K562 (cell line): ENCODE measurements around the gene HSPA1B. TPM values are rescaled to one million over a fixed set of nuclear protein-coding genes. Genes with fewer than 3 reads are reported as not detected.

Experiments
- ATF1 ChIP-seq, 2 experiments: fragments of 450-650 bp in 1 of 2; IDR thresholded peaks; 2 replicates each; pipeline ENCODE4 v1.6.1; 2016; ENCODE audit warnings: missing compliant biosample characterization in 1 of 2, missing genetic modification characterization in 1 of 2
- CBFB ChIP-seq: sonication (generic); formaldehyde crosslinking; IDR thresholded peaks from 2 replicates; pipeline ENCODE4 v1.4.0; 2020; ENCODE audit warnings: mild to moderate bottlenecking, missing genetic modification reagents
- CCNT2 ChIP-seq: IDR thresholded peaks from 2 replicates; pipeline ENCODE4 v1.6.1; 2011; ENCODE audit warnings: borderline replicate concordance, low read depth, mild to moderate bottlenecking, moderate library complexity, mixed read lengths, low read length; ENCODE audit not compliant: insufficient read length; ENCODE audit errors: extremely low read depth
- DPF2 ChIP-seq: fragments of 450-650 bp; IDR thresholded peaks from 2 replicates; pipeline ENCODE4 v1.6.1; 2016
- FOXK1 ChIP-seq: sonication (generic); formaldehyde crosslinking; IDR thresholded peaks from 2 replicates; pipeline ENCODE4 v1.8.0; 2022; ENCODE audit warnings: missing genetic modification reagents, mild to moderate bottlenecking, borderline replicate concordance
- FOXK2 ChIP-seq, 2 experiments: fragments of 450-650 bp; IDR thresholded peaks in 1 of 2; conservative IDR thresholded peaks in 1 of 2; 2 replicates each; pipeline ENCODE4 v1.6.1; 2016; ENCODE audit warnings: low read depth in 2 of 2, mild to moderate bottlenecking in 1 of 2
- LEF1 ChIP-seq: fragments of 450-650 bp; IDR thresholded peaks from 2 replicates; pipeline ENCODE4 v1.6.1; 2016; ENCODE audit warnings: mild to moderate bottlenecking
- MCM2 ChIP-seq: fragments of 450-650 bp; IDR thresholded peaks from 2 replicates; pipeline ENCODE4 v1.6.1; 2017; ENCODE audit warnings: low read depth, mild to moderate bottlenecking
- MEF2A ChIP-seq: IDR thresholded peaks from 2 replicates; pipeline ENCODE4 v1.6.1; 2011; ENCODE audit warnings: low read depth, mild to moderate bottlenecking, low read length, moderate library complexity; ENCODE audit not compliant: control insufficient read depth
- RAD21 ChIP-seq, 2 experiments: fragments of 250-450 bp in 1 of 2; fragments of 450-650 bp in 1 of 2; sonication (Bioruptor Pico) in 1 of 2; formaldehyde crosslinking in 1 of 2; IDR thresholded peaks in 1 of 2; conservative IDR thresholded peaks in 1 of 2; 2 replicates each; pipeline versions ENCODE4 v1.4.0 to v1.8.0; 2020 to 2022; ENCODE audit warnings: mild to moderate bottlenecking in 2 of 2, moderate library complexity in 1 of 2
- RNF2 ChIP-seq: sonication (generic); IDR thresholded peaks from 2 replicates; pipeline ENCODE4 v1.6.1; 2016
- SRSF3 ChIP-seq: fragments of 200-400 bp; formaldehyde crosslinking; IDR thresholded peaks from 2 replicates; pipeline ENCODE4 v1.6.1; 2016; ENCODE audit warnings: mild to moderate bottlenecking, low read length, moderate library complexity; ENCODE audit not compliant: insufficient read depth
- ZBTB17 ChIP-seq: fragments of 450-650 bp; formaldehyde crosslinking; IDR thresholded peaks from 2 replicates; pipeline ENCODE4 v1.4.0; 2020; ENCODE audit warnings: mild to moderate bottlenecking
- ZNF436 ChIP-seq: fragments of 250-450, 450-650 bp; sonication (Bioruptor Pico); formaldehyde crosslinking; IDR thresholded peaks from 2 replicates; pipeline ENCODE4 v1.7.0; 2020; ENCODE audit warnings: mild to moderate bottlenecking
- ZNF57 ChIP-seq: fragments of 450-650 bp; formaldehyde crosslinking; IDR thresholded peaks from 2 replicates; pipeline ENCODE4 v1.4.0; 2020; ENCODE audit warnings: mild to moderate bottlenecking, moderate library complexity
- polyA plus RNA-seq, 8 experiments: library from polyadenylated mRNA; depleted of rRNA in 4 of 8; stranded (reverse) in 5 of 8; unstranded in 3 of 8; fragments of >200 nt; fragmentation: Nextera tagmentation in 2 of 8; fragmentation: Illumina TruSeq in 1 of 8; extraction: Ambion mirVana in 2 of 8; extraction: Trizol in 1 of 8; gene quantifications; 2 replicates each; pipeline versions ENCODE4 v1.2.1 to v1.2.3, GENCODE V29; 2011 to 2014; ENCODE audit warnings: inconsistent platforms in 1 of 8, missing spikeins in 1 of 8
- total RNA-seq, 7 experiments: library from RNA; depleted of rRNA in 6 of 7; stranded (reverse); fragments of >200 nt in 6 of 7; fragmentation: Illumina TruSeq in 2 of 7; extraction: Trizol in 2 of 7; gene quantifications; 2 replicates each; pipeline versions ENCODE4 v1.2.1 to v1.2.3, GENCODE V29; 2011 to 2021; ENCODE audit warnings: low replicate concordance in 1 of 7
- TF ChIP-seq, protein P1 (sequence below): fragments of 450-650 bp; IDR thresholded peaks from 2 replicates; pipeline ENCODE4 v1.6.1; 2017; ENCODE audit warnings: antibody characterized with exemption, mild to moderate bottlenecking
- TF ChIP-seq, protein P2 (sequence below): sonication (generic); formaldehyde crosslinking; IDR thresholded peaks from 2 replicates; pipeline ENCODE4 v1.8.0; 2022; ENCODE audit warnings: mild to moderate bottlenecking, missing genetic modification reagents
- TF ChIP-seq, protein P3 (sequence below): fragments of 250-450 bp; sonication (Bioruptor Pico); IDR thresholded peaks from 2 replicates; pipeline ENCODE4 v1.4.0; 2020; ENCODE audit warnings: mild to moderate bottlenecking

Gene HSPA1B
- total and polyA plus RNA-seq, 9 of the 15 experiments (the other 6 are each of a cell fraction or from before 2014, with no cell fraction given): 0.27 to 227 (median 51.2) TPM

GRCh38 chr6:31862344-31863235 is 35.1 kb downstream of the HSPA1B start, which contains the start of gene NEU1 (continued):
- TF ChIP-seq FOXK1 (CRISPR knock-in tag) (no peak), ZNF436 (peak; percentile 59; the same call in 1 of the 2 replicates), RAD21 (CRISPR knock-in tag; conservative IDR thresholded peaks at IDR 0.05 in 1 of 2, IDR thresholded peaks at IDR 0.05 in 1 of 2) (peak; percentile 19 to 32; a peak in 1 of 4 replicates), ATF1 (CRISPR knock-in tag; IDR thresholded peaks at IDR 0.05) (peak; percentile 59), ATF1 (tag; IDR thresholded peaks at IDR 0.05) (peak; percentile 98), FOXK2 (conservative IDR thresholded peaks at IDR 0.05 in 1 of 2, IDR thresholded peaks at IDR 0.05 in 1 of 2; ENCODE audit: low read depth in 2 of 2) (peak; percentile 66 to 90; a peak in 3 of 4 replicates), ZBTB17 (CRISPR knock-in tag) (peak; percentile 80), CBFB (CRISPR knock-in tag) (peak; percentile 89), CCNT2 (peak; percentile 61), LEF1 (no peak), ZNF57 (CRISPR knock-in tag) (peak; percentile 49; the same call in 1 of the 2 replicates), SRSF3 (no peak), MCM2 (no peak), DPF2 (peak; percentile 48), RNF2 (peak; percentile 81; the same call in 1 of the 2 replicates), MEF2A (no peak)
- TF ChIP-seq, protein P1, sequence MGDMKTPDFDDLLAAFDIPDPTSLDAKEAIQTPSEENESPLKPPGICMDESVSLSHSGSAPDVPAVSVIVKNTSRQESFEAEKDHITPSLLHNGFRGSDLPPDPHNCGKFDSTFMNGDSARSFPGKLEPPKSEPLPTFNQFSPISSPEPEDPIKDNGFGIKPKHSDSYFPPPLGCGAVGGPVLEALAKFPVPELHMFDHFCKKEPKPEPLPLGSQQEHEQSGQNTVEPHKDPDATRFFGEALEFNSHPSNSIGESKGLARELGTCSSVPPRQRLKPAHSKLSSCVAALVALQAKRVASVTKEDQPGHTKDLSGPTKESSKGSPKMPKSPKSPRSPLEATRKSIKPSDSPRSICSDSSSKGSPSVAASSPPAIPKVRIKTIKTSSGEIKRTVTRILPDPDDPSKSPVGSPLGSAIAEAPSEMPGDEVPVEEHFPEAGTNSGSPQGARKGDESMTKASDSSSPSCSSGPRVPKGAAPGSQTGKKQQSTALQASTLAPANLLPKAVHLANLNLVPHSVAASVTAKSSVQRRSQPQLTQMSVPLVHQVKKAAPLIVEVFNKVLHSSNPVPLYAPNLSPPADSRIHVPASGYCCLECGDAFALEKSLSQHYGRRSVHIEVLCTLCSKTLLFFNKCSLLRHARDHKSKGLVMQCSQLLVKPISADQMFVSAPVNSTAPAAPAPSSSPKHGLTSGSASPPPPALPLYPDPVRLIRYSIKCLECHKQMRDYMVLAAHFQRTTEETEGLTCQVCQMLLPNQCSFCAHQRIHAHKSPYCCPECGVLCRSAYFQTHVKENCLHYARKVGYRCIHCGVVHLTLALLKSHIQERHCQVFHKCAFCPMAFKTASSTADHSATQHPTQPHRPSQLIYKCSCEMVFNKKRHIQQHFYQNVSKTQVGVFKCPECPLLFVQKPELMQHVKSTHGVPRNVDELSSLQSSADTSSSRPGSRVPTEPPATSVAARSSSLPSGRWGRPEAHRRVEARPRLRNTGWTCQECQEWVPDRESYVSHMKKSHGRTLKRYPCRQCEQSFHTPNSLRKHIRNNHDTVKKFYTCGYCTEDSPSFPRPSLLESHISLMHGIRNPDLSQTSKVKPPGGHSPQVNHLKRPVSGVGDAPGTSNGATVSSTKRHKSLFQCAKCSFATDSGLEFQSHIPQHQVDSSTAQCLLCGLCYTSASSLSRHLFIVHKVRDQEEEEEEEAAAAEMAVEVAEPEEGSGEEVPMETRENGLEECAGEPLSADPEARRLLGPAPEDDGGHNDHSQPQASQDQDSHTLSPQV: no peak
- TF ChIP-seq, protein P2, sequence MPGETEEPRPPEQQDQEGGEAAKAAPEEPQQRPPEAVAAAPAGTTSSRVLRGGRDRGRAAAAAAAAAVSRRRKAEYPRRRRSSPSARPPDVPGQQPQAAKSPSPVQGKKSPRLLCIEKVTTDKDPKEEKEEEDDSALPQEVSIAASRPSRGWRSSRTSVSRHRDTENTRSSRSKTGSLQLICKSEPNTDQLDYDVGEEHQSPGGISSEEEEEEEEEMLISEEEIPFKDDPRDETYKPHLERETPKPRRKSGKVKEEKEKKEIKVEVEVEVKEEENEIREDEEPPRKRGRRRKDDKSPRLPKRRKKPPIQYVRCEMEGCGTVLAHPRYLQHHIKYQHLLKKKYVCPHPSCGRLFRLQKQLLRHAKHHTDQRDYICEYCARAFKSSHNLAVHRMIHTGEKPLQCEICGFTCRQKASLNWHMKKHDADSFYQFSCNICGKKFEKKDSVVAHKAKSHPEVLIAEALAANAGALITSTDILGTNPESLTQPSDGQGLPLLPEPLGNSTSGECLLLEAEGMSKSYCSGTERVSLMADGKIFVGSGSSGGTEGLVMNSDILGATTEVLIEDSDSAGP: peak; percentile 92
- TF ChIP-seq, protein P3, sequence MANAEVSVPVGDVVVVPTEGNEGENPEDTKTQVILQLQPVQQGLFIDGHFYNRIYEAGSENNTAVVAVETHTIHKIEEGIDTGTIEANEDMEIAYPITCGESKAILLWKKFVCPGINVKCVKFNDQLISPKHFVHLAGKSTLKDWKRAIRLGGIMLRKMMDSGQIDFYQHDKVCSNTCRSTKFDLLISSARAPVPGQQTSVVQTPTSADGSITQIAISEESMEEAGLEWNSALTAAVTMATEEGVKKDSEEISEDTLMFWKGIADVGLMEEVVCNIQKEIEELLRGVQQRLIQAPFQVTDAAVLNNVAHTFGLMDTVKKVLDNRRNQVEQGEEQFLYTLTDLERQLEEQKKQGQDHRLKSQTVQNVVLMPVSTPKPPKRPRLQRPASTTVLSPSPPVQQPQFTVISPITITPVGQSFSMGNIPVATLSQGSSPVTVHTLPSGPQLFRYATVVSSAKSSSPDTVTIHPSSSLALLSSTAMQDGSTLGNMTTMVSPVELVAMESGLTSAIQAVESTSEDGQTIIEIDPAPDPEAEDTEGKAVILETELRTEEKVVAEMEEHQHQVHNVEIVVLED: peak; percentile 40; the same call in 1 of the 2 replicates
